ENCODE data around the gene PDGFC.

Gene PDGFC

GRCh38 chr4:156746111-156746510 lies 225.5 kb downstream of the PDGFC start:
- no peak for DNase-seq (ENCODE audit: low read depth)

- DNase-seq (ENCODE audit: low read depth), result no peak
These were observed 232.8 kb downstream of the PDGFC start for GRCh38 chr4:156738766-156739165.

- no peak for DNase-seq (ENCODE audit: low read depth)
These were observed 236.4 kb downstream of the PDGFC start for GRCh38 chr4:156734965-156735895.

- no peak for DNase-seq (ENCODE audit: low read depth)
These were observed 238.0 kb downstream of the PDGFC start for GRCh38 chr4:156733582-156733981.

GRCh38 chr4:156732634-156733033 lies 239.0 kb downstream of the PDGFC start:
- no peak for DNase-seq (ENCODE audit: low read depth)

- no peak for DNase-seq (ENCODE audit: low read depth)
These were observed 242.2 kb downstream of the PDGFC start for GRCh38 chr4:156729416-156729815.

- no peak for DNase-seq (ENCODE audit: low read depth)
These were observed 246.3 kb downstream of the PDGFC start for GRCh38 chr4:156725257-156725656.

GRCh38 chr4:156723951-156724668 lies 247.5 kb downstream of the PDGFC start:
- DNase-seq (ENCODE audit: low read depth), result no peak

- no peak for DNase-seq (ENCODE audit: low read depth)
These were observed 253.4 kb downstream of the PDGFC start for GRCh38 chr4:156718226-156718625.

- no peak for DNase-seq (ENCODE audit: low read depth)
These were observed 260.4 kb downstream of the PDGFC start for GRCh38 chr4:156711193-156711590.

Measured in stromal cell of bone marrow (primary cell).